HG02759 (cell line): Measurements from ENCODE around the gene WDR27.
A peak's percentile ranks its signal among the peaks of the same experiment; 100 is the strongest.
"Not testable (repeated sequence)": the region's sequence is repeated elsewhere in the genome, so short reads cannot be mapped to it uniquely, and the experiment has no call there.

Source experiments
- ATAC-seq: cut with Tn5 transposase; IDR thresholded peaks from one replicate; pipeline ENCODE4 v1.9.1; 2021; ENCODE audit warnings: mild to moderate bottlenecking, moderate library complexity; ENCODE audit not compliant: unreplicated experiment

The WDR27 gene

GRCh38 chr6:169664227-169664626, 37.6 kb downstream of the WDR27 start:
- ATAC-seq: no peak

DNA sequence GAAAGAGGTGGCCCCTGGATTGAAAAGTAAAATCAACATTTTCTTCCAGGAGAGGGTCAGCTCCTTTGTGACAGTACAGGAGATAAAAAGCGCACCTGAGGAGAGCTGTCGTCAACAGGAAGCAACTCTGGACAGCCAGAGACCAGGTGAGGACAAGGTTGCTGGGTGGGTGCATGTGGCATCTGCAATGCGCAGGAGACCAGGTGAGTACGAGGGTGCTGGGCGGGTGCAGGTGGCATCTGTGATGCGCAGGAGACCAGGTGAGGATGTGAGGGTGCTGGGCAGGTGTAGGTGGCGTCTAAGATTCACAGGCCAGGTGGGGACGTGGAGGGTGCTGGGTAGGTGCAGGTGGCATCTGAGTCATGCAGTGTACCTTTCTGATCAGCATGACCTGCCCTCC, 38.4 kb downstream of the WDR27 start:
- no peak for ATAC-seq

DNA sequence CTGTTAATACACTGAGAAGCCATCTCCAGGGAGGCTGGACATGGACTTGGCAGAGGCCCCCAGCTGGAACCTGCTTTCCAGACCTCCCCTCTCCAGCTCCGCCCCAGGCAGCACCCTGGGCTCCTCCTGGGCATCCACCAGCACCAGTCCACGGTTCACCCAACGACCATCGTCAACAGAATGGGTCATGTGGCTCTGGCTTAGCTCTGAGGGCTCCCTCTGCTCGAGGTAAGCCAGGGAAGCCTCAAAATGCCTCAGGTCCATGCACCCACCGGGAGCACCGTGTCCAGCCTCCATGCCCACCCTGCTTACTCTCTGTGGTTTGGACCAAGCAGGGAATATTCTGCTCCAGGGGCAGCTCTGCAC, 40.5 kb downstream of the WDR27 start:
- ATAC-seq: no peak

DNA sequence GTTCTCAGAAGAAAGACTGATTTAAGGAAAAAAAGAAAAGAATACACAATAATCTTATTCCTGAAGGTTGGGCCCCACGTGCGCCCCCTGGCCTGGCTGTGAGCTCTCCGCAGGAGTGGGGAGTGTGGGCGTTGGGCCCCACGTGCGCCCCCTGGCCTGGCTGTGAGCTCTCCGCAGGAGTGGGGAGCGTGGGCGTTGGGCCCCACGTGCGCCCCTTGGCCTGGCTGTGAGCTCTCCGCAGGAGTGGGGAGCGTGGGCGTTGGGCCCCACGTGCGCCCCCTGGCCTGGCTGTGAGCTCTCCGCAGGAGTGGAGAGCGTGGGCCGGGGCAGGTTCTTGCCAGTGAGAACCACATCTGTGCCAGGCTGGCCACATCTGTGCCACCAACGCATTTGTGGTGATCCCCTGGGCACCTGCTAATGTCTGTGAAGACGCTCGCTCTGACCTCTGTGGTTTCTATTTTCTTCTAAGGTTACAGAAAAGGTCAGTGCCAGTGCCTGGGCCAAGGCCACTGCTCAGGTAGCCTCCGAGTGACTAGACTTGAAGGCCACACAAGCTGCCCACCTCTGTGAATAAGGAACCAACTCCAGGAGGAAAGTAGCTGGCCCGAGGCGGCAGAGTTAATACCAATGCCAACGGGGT, 41.0 kb downstream of the WDR27 start:
- no peak for ATAC-seq

DNA sequence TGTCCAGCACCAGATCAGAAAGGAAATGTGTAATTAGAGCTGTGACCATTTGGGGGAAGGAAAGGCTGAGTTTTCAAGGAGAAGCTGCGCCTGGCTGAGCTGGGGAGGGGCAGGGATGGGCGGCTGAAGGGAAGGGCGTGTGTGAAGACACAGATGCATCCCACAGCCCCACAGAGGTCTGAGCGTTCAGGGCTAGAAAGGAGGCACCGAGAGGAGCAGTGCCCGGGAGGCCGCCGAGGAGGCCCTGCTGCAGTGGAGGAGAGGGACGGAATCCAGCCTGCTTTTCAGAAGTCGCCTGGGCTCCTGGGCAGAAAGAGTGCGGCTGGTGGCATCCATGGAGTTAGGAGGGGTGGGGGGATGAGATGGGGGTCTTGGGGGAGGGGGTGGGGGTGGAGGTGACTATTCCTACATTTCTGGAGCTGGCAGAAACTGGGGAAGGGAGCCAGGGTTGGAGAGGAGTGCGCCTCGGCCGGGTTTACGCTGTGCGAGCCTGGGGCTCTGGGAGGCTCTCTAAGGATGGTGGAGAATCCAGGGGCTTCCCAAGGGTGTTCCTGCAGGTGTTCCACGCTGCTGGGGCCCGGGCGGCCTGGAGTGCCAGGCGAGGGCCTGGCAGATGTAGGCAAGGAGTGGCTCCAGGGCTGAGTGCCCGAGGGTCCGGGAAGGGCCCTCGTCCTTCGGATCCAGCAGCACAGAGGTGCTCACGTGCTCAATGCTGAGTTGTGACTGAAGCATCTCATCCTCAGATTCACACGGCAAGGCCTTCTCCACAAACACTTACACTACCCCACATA, 41.8 kb downstream of the WDR27 start:
- ATAC-seq: no peak

DNA sequence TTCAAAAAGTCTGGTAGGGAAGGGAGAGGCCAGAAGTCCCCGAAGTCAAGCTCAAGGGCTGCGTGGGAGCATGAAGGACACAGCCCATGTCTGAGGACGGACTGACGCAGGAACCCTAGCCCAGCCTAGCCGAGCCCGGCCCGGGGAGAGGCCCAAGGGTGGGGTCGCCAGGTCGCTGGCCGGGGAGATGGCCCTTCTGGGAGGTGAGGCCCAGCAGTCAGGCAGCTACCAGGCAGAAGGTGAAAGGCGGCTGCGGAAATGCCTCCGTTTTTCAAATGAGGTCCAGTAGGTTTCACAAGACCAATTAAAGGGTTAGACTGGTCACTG, 44.6 kb downstream of the WDR27 start:
- no peak for ATAC-seq

GRCh38 chr6:169656546-169657283, 45.1 kb downstream of the WDR27 start:
- ATAC-seq: no peak

DNA sequence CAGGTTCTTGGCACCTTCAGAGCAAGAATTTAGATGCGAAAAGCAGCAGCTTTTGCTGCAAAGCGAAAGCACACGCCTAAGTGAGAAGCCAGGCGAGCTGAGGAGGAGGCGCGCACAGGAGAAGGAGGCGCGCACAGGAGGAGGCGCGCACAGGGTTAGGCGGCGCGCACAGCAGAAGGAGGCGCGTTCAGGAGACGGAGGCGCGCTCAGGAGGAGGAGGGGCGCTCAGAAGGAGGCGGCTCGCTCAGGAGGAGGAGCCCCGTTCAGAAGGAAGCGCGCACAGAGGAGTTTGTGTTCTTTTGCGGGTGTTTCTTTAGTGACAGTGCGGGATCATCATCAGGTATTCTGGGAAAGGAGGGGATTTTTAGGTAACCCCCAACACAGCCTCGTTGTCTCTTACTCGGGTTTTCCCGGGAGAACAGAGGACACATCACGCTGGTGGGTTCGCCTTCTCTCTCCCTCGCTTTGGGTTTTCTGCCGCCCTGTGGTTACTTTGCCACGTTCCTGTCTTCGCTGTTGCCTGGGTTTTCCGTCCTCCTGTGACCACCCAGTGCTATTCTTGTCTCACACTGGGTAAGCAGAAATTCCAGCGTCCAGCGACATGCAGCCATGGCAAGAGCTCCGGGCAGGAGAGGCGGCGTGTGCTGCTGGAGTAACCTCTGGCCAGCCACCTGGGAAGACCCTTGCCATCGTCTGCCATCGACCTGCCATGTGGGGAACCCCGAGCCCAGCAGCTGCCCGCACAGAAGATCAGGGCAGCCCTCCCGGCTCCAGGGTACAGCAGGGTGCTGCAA, 47.0 kb downstream of the WDR27 start:
- peak; percentile 95 for ATAC-seq

- ATAC-seq: no peak
These were observed 48.1 kb downstream of the WDR27 start for GRCh38 chr6:169653691-169654090.

- ATAC-seq: no peak
These were observed 48.9 kb downstream of the WDR27 start for GRCh38 chr6:169652896-169653295.

- ATAC-seq: no peak
These were observed 50.3 kb downstream of the WDR27 start for GRCh38 chr6:169651498-169651897.

GRCh38 chr6:169650959-169651292, 50.9 kb downstream of the WDR27 start:
- no peak for ATAC-seq

- ATAC-seq: no peak
These were observed 51.4 kb downstream of the WDR27 start for GRCh38 chr6:169650241-169650958.

- no peak for ATAC-seq
These were observed 53.2 kb downstream of the WDR27 start for GRCh38 chr6:169648617-169649016.

- no peak for ATAC-seq
These were observed 53.7 kb downstream of the WDR27 start for GRCh38 chr6:169648092-169648491.

GRCh38 chr6:169647637-169648036, 54.2 kb downstream of the WDR27 start:
- no peak for ATAC-seq

DNA sequence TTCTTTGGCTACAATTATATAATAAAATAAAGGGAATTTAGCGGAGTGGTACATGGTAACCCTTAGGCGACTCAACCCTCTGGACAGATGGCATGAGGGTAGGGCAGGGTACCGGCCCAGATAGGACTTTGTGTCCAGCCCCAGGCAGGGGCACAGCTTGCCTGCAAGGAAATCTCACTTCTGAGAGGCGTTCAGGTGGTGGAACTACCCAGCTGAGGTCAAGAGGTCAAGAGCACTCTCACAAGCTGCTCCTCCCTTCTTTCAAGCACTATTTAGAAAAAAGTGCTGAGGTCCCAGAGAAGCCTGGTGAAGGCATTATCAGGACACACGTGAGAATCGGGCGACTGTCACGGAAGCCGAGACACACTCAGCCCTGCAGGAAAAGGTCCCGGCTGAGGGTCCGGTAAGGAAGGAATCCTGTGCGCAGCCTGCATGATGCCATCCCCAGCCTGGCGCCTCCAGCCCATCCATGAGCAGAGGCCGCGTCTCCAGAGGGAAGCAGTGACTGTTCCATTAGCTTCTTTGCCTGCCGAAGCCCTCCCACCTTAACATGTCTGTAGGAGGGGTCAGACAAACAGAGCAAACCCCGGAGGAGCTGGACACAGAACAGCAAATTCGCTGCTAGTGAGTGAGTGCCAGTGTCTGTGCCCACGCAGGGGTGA, 54.8 kb downstream of the WDR27 start:
- no peak for ATAC-seq

GRCh38 chr6:169645459-169645858, 56.4 kb downstream of the WDR27 start:
- ATAC-seq: not testable (repeated sequence)

DNA sequence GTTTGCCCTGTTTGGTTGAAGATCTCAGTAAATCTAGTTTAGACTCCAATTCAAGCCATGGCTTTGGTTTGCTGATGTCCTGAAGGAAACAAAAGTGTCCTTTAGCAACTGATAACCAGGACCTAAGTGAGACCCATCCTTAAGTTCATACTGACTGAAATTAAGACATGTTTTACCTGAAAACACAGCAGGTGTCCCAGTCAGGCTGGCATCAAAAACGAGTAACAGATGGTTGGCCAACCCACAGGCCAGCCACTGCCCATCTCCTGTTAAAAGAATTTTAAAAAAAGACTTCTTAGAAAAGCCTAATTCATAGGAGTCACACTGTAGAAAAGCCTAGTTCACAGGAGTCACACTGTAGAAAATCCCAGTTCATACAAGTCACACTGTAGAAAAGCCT, 58.3 kb downstream of the WDR27 start:
- no peak for ATAC-seq

- ATAC-seq: no peak
These were observed 59.4 kb downstream of the WDR27 start for GRCh38 chr6:169642455-169642854.
